ENCODE data around the gene SMIM1. TPM values are rescaled to one million over a fixed set of nuclear protein-coding genes. Genes with fewer than 3 reads are reported as not detected.
"Not testable (repeated sequence)": the region's sequence is repeated elsewhere in the genome, so short reads cannot be mapped to it uniquely, and the experiment has no call there.

SMIM1 gene
- polyA plus RNA-seq, 3 donors = 9.8 to 14.6 (median 11.5) TPM

GRCh38 chr1:3736131-3736561 is 36.4 kb upstream of the SMIM1 start:
- DNase-seq (ENCODE audit: low read depth in 3 of 3, low spot score in 2 of 3) = no peak

- DNase-seq (ENCODE audit: low read depth in 3 of 3, low spot score in 2 of 3) = no peak
Observed at GRCh38 chr1:3736708-3737107, 35.8 kb upstream of the SMIM1 start.

DNA sequence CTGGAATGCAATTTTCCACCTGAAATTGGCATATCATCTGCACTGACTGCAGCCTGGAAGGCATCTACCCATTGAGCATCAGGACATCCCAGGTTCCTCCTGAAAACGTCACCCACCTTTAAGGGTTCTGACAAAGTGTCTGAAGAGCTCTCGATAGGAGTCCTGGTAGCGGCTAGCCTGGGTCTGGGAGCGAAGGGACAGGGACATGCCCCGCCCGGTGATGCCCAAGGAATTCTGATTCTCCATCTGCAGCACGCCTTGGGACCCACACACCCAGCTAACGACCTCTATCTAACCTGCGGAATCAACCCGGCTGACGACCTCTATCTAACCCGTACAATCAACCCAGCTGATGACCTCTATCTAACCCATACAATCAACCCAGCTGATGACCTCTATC is 33.6 kb upstream of the SMIM1 start:
- DNase-seq (ENCODE audit: low read depth in 3 of 3, low spot score in 2 of 3) = no peak

- DNase-seq (ENCODE audit: low read depth in 3 of 3, low spot score in 2 of 3) = no peak
Observed at GRCh38 chr1:3740042-3740441, 32.5 kb upstream of the SMIM1 start.

DNA sequence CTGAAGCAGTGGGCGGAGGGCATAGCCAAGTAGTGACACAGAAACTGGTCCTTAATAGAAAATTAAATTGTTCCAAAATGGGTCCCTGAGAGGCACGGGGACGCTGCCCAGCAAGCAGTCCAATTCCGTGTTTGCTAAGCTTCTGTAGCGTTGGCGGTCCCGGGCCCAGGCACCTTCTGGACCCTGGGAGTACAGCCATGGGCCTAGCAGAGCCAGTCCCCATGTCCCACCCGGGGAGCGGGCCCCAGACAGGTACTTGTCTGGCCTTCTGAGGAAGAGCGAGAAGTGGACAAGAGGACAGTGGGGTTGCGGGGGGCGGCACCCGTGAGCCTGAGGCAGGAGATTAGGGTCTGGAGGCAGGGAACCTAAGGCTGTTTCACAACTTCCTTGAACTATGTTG is 31.8 kb upstream of the SMIM1 start:
- no peak for DNase-seq (ENCODE audit: low read depth in 3 of 3, low spot score in 2 of 3)

GRCh38 chr1:3741566-3742438 is 30.7 kb upstream of the SMIM1 start:
- no peak for DNase-seq (ENCODE audit: low read depth in 3 of 3, low spot score in 2 of 3)

GRCh38 chr1:3742439-3743298 is 29.9 kb upstream of the SMIM1 start:
- no peak for DNase-seq (ENCODE audit: low read depth in 3 of 3, low spot score in 2 of 3)

GRCh38 chr1:3743421-3743820 is 29.1 kb upstream of the SMIM1 start:
- DNase-seq (ENCODE audit: low read depth in 3 of 3, low spot score in 2 of 3) = no peak

GRCh38 chr1:3743826-3744225 is 28.7 kb upstream of the SMIM1 start:
- DNase-seq (ENCODE audit: low read depth in 3 of 3, low spot score in 2 of 3) = no peak

GRCh38 chr1:3744646-3745045 is 27.9 kb upstream of the SMIM1 start:
- no peak for DNase-seq (ENCODE audit: low read depth in 3 of 3, low spot score in 2 of 3)

DNA sequence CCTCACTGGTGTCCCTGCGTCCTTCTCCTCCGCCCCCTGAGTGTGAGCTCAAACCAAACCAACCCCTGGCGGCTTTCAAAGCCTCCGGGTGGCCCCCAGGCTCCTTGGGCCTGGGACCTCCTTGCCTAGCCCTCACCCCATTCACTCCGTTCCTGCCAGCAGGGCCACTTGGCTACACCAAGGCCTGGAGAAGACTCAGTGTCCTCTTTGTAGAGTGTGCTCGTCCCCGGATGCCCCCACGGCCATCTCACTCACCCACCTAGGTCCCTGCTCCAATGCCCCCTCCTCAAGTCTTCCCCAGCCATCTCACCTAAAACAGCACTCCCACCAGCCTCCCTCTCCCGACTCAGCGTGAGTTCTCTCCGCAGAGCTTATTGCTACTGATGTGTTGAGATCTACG is 27.5 kb upstream of the SMIM1 start:
- no peak for DNase-seq (ENCODE audit: low read depth in 3 of 3, low spot score in 2 of 3)

GRCh38 chr1:3745590-3746381 is 26.8 kb upstream of the SMIM1 start:
- DNase-seq (ENCODE audit: low read depth in 3 of 3, low spot score in 2 of 3) = no peak

DNA sequence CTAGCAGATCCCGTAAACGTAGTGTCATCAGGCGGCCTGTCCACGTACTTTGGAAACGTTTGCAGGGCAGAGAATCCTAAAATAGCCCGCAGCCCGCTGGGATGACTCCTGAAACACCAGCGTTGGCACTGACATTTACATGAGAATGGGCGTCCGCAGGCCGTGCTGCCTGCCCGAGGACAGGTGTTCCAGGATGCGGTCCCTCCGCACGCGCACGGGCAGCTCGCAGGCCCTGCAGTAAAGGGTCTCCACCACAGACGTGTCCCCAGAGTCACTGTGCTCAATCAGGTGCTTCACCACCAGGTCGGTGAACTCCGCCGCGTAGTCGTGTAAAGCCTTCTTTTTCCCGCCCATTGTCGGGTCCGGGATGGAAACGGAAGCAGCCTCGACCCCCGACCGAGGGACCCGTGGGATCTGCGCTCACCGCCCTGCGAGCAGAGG is 26.1 kb upstream of the SMIM1 start:
- DNase-seq (ENCODE audit: low read depth in 3 of 3, low spot score in 2 of 3) = no peak

GRCh38 chr1:3746830-3747521 is 25.6 kb upstream of the SMIM1 start:
- DNase-seq (ENCODE audit: low read depth in 3 of 3, low spot score in 2 of 3) = peak in 1 of 3 donors; percentile 66

GRCh38 chr1:3747522-3747848 is 25.1 kb upstream of the SMIM1 start:
- no peak for DNase-seq (ENCODE audit: low read depth in 3 of 3, low spot score in 2 of 3)

DNA sequence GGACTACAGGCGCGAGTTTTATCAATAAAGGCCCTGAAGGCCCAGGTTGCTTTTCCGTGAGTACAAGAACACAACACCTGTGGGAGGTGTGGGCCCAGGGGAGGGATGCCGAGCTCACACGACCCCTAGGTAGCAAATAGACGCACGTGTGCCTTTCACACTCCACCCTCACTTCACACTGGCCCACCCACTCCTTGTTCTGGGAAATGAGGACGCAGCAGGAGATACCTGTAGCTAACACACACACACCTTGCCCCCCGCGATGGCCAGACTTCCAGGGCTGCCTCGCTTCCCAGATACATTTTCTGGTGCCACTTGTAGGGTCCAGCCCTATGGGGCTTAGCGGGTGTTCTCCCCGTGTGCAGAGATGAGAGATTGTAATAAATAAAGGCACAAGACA is 24.6 kb upstream of the SMIM1 start:
- no peak for DNase-seq (ENCODE audit: low read depth in 3 of 3, low spot score in 2 of 3)

DNA sequence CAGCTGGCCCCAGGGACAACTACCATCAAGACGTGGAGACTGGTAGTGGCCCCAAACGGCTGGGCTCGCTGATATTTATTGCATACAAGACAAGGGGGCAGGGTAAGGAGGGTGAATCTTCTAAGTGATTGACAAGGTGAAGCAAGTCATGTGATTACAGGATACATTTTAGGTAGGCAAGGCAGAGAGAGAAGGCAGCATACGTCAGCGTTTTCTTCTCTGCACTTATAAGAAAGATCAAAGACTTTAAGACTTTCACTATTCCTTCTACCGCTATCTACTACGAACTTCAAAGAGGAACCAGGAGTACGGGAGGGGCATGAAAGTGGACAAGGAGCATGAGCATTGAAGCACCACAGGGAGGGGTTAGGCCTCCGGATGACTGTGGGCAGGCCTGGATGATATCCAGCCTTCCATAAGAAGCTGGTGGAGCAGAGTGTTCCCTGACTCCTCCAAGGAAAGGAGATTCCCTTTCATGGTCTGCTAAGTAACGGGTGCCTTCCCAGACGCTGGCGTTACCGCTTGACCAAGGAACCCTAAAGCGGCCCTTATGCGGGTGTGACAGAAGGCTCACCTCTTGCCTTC is 24.1 kb upstream of the SMIM1 start:
- DNase-seq (ENCODE audit: low read depth in 3 of 3, low spot score in 2 of 3) = not testable (repeated sequence)

- DNase-seq (ENCODE audit: low read depth in 3 of 3, low spot score in 2 of 3) = no peak
Observed at GRCh38 chr1:3749512-3749911, 23.0 kb upstream of the SMIM1 start.

- no peak for DNase-seq (ENCODE audit: low read depth in 3 of 3, low spot score in 2 of 3)
Observed at GRCh38 chr1:3750741-3751140, 21.8 kb upstream of the SMIM1 start.

DNA sequence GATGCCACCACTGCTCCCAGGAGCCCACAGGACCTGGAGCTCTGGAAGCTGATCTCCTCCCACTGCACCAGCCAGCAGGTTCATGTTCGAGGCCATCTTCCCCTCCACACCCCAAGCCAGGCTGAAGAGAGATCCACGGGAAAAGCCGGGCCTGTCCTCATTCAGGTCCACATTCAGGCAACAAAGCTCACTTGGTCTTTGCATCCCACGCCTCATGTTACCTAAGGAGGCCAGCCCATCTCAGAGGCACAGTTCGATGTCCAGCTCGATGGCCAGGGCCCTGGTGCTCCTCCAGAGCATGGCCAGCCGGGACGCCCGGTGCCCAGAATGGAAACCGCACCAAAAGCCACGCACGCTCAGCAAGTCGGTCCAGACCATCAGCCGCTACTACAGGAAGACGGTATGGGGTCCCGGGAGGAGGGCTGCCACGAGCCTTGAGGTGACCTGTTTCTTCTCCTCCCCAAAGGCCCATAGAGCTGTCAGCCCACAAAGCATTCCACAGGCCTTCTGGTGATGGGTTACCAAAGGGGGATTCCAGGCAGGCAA is 20.1 kb upstream of the SMIM1 start, which contains the start of gene CCDC27:
TSS of gene CCDC27 (plus strand) at position 51 of the 546 bp plus-strand sequence. CDS start at position 83, 32 bp downstream.
- no peak for DNase-seq (ENCODE audit: low read depth in 3 of 3, low spot score in 2 of 3)

Measured in right renal cortex interstitium (tissue), 3 donors.